Measurements from ENCODE around the gene FOLR1. TPM values are rescaled to one million over a fixed set of nuclear protein-coding genes. Genes with fewer than 3 reads are reported as not detected.

FOLR1 gene
- polyA plus RNA-seq, 4 donors, result 44.9 to 64.6 (median 53.2) TPM

DNA sequence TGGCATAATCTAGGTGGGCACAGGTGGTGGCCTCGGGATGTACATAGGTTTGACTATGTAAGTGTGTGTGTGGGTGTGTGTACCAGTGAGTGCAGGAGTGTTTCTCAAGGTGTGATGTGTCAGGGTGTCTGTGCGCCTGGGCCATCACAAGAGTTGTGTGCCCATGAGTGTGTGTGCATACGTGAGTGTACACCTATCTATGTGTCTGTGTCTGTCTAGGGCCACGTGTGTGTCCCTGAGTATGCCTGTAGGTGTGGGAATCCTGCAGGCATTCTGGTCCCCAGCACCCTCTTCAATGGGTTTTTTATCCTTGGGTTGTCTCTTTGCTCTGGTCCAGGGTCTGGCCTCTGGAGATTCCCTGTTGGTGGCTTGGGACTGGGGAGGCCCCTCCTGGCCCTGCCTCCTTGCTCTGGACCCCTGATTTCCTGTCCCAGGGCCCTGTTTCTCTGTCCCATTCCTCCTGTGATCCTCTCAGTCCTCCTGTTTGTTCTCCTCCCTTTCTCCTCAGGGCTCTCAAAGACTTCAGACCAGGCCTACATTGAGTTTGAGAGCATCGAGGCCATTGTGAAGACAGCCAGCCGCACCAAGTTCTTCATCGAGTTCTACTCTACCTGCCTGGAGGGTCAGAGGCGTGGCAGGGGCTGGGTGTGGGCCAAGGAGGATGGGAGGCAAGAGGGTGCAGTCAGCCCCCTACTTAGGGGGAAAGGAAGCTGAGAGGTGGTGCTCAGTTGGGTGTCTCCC, 42.0 kb downstream of the FOLR1 start:
- DNase-seq (ENCODE audit: low read depth in 4 of 4, low spot score in 3 of 4), result no peak

DNA sequence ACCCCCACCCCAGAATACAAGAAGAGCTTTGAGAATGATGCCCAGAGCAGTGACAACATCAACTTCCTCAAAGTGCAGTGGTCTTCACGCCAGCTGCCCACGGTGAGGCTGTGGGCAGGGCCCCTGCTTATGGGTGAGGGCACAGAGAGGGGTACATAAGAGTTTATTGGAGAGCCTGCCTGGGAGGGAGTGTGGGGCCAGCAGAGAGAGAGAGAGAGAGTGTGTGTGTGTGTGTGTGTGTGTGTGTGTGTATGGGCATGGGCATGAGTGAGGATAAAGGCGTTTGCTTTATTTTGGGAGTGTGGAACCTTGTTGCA, 42.5 kb downstream of the FOLR1 start:
- DNase-seq (ENCODE audit: low read depth in 4 of 4, low spot score in 3 of 4), result no peak

DNA sequence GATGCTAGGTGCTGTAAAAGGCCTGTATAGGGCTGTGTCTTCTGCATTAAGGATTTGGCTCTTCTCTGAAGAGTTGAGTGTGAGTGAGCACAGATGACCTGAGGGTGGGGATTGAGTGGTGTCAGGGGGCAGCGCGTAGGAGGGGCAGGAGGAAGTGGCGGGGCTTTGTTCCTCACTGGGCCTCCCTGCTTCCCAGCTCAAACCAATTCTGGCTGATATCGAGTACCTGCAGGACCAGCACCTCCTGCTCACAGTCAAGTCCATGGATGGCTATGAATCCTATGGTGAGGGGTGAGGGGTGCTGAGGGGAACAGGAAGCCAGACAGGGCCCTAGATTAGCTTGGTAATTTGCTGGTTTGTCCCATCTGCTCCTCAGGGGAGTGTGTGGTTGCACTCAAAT, 43.0 kb downstream of the FOLR1 start:
- DNase-seq (ENCODE audit: low read depth in 4 of 4, low spot score in 3 of 4), result no peak

DNA sequence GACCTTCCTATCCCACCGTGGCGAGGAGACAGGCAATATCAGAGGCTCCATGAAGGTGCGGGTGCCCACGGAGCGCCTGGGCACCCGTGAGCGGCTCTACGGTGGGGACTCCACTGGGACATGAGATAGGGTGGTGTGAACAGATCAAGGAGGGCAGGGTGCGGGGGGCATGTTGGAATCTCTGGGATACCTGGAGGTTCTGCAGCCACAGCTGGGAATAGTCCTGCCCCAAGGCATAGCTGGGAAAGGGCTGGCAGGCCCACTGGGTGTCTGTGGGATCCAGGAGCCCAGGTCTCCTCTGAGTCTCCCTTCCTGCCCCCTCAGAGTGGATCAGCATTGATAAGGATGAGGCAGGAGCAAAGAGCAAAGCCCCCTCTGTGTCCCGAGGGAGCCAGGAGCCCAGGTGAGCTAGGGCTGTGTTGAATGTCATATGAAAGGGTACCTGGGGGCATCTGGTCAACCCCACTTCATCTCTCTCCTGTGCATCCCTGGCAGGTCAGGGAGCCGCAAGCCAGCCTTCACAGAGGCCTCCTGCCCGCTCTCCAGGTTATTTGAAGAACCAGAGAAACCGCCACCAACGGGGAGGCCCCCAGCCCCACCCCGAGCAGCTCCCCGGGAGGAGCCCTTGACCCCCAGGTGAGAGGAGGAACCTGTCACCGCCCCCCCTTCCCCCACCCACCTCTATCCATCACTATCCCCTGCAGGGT, 43.6 kb downstream of the FOLR1 start:
- DNase-seq (ENCODE audit: low read depth in 4 of 4, low spot score in 3 of 4), result no peak

DNA sequence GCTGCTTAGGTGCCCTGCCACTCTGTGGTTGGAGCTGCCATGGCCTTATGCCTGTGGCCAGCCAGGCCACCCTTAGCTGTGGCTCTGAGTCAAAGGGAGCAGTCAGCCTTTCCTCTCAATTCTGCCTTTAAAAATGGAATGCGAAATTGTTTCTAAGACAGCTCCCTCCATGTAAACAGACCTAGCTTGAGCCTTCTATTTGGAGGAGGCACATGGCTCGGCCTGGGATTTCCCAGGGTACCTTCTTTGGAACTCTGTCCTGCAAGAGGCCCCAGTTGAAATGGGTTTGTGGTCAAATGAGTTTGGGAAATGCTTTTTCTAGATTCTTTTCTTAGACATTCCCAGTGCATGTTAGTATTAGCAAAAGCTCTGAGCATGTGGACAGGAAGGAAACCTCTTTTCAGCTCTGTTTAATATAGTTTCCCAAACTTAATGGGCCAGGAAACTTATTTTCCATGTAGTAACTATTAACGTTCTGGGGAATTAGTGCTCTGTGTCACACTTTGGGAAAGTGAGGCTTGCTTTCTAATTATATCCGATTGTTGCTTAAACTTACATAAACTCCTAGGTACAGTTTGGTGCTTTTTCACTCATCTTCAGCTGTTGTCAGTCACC, 44.2 kb downstream of the FOLR1 start:
- DNase-seq (ENCODE audit: low read depth in 4 of 4, low spot score in 3 of 4), result no peak

DNA sequence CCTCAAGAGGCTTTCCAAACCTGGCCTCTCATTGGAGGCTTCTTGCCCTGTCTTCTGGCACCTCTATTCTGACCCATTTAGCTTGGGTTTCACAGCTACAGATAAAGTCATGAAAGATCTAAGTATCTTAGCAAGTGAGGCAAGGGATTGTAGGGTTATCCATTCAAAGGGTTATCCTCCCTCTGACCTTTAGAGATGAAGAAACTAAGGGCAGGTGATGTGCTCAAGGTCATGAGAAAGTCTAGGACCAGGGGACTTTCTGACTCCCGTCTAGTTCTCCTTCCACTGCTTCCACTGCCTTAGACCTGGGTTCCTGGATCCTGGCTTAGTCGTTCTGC, 44.8 kb downstream of the FOLR1 start:
- DNase-seq (ENCODE audit: low read depth in 4 of 4, low spot score in 3 of 4), result no peak

DNA sequence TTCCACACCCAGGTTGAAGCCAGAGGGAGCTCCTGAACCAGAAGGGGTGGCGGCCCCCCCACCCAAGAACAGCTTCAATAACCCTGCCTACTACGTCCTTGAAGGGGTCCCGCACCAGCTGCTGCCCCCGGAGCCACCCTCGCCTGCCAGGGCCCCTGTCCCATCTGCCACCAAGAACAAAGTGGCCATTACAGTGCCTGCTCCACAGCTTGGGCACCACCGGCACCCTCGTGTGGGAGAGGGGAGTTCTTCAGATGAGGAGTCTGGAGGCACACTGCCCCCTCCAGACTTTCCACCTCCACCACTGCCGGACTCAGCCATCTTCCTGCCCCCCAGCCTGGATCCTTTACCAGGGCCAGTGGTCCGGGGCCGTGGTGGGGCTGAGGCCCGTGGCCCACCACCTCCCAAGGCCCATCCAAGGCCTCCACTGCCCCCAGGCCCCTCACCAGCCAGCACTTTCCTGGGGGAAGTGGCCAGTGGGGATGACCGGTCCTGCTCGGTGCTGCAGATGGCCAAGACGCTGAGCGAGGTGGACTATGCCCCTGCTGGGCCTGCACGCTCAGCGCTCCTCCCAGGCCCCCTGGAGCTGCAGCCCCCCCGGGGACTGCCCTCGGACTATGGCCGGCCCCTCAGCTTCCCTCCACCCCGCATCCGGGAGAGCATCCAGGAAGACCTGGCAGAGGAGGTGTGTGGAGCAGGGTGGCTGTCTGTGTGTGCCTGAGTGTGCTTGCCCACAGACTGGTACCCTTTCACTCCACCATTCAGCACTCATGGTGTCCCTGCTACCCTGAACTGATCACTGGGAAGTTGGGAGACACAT, 45.4 kb downstream of the FOLR1 start:
- no peak for DNase-seq (ENCODE audit: low read depth in 4 of 4, low spot score in 3 of 4)

DNA sequence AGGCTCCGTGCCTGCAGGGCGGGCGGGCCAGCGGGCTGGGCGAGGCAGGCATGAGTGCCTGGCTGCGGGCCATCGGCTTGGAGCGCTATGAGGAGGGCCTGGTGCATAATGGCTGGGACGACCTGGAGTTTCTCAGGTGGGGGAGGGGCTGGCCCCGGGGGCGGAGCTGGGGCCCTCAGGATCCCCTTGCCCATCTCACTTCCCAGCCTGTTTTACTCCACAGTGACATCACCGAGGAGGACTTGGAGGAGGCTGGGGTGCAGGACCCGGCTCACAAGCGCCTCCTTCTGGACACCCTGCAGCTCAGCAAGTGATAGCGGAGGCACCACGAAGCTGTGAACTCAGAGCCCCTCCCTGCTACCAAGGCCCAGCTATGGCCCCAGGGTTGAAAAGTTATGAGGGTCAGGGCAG, 46.1 kb downstream of the FOLR1 start:
- DNase-seq (ENCODE audit: low read depth in 4 of 4, low spot score in 3 of 4), result no peak

DNA sequence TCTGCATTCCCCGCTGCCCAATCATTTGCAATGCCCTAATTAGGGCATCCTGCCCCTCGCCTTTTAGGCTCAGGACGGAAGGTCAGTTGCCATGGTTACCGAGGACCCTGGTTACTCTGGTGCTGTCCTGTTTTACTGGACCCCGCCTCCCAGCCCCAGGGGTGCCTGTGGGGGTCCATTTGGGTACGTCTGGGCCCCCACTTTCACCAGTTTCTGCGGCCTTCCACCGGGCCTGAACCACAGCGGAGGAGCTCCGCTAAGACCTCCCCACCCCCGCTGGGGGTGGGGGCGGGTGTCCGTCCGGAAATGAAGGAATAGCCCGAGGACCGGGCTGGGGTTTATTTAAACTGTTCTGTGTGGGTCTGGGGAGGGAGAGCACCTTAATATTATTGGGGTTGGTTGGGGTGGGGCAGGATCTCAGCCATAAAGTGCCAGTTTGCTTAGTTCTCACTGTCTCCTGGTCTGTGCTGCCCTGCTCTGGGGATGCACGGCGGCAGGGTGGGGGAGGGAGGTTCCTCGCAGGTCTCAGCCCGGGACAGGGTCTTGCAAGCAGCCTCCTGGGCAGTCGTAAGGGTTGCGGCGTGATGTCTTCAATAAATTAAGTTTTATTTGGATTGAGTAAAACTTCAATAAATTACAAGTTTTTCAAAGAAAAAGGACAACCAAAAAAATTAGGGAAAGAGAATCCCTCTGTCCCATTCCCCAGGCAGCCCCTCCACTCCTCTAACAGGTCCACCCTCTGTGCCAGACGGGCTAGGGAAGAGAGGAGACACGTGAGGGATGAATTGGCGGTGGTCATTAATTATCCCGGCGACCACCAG, 46.8 kb downstream of the FOLR1 start:
- no peak for DNase-seq (ENCODE audit: low read depth in 4 of 4, low spot score in 3 of 4)

DNA sequence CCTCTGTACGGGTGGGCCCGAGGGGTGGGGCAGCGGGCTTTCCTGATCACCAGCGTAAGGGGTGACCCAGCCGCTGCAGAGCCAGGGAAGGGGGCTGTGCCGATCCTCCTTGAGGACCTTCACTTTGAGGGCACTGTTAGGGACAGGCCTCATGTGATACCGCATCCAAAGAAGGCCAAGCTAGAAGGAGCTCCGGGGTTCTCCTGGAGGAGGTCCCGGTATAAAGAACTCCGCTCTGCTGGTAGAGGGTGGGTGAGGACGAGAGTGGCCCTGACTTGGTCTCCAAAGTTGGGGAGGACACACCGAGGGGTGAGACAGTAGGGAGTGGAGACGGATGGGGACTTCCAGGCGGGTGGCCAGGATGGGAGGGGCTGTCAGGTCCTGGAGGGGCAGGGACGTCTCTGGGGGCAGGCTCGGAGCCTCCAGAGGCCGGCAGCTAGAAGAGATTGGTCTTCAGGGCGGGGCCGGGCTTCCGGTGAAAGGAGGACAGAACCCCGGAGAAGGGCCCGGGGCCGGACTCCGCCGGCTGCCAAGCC, 47.4 kb downstream of the FOLR1 start:
- DNase-seq (ENCODE audit: low read depth in 4 of 4, low spot score in 3 of 4), result no peak

DNA sequence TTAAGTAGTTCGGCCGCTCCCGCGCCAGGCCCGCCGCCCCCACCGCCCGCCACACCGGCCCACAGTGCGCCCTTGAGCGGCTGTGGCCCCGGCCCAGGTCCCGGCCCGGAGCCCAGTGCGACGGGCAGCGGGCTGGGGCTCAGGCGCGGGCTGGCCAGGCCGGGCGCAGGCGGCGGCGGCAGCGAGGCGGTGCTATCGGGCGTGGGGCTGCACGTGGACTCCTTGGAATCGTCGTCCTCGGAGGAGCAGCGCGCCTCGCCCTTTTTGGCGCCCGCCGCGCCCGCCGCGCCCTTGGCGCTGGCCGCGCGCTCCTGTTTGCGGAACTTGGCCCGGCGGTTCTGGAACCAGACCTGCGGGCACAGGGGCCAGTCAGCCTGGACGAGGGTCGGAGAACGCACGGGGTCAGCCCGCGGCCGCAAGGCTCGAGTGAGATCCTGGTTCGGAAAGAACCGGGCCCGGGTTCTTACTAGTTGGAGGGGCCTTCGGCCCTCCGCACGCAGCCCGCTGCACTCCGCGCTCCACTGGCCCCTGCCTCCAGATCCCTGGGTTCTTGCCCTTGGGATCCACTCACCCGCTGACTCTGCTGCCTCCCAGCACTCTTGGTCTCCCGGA, 48.0 kb downstream of the FOLR1 start:
- DNase-seq (ENCODE audit: low read depth in 4 of 4, low spot score in 3 of 4), result no peak

DNA sequence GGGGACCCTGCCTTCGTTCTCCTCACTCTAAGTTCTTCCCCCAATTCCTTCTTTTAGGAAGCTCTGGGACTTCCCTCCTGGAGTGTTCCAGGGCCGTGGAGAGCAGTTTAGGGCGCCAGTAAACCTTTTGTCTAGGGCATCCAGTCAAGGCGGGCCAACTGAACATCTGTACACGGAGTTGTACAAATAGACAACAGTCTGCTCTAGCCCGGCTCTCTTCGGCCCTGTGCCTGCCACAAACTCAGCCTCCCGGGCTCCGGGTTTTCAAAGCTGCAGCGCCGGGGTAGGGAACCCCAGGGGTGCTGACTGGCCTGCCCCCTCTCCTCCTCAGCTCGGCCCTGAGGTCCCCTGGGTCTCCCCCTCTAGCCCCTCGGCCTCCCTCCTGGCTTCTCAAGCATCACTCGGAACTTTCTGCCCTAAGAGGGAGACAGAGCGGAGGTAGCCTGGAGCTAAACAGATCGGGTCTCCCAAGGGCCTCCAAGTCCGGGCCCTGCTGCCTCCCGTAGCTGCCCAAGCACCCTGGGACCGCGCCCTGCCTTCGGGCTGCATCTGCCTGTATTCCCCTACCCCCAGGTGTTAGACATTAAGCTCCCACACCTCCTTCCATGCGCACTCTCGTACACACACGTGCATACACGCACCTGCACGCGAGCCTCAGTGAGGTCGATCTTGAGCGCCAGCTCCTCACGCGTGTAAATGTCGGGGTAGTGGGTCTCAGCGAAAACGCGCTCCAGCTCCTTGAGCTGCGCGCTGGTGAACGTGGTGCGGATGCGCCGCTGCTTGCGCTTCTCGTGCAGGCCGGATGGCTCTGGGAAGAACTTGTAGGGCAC, 48.7 kb downstream of the FOLR1 start:
- no peak for DNase-seq (ENCODE audit: low read depth in 4 of 4, low spot score in 3 of 4)

DNA sequence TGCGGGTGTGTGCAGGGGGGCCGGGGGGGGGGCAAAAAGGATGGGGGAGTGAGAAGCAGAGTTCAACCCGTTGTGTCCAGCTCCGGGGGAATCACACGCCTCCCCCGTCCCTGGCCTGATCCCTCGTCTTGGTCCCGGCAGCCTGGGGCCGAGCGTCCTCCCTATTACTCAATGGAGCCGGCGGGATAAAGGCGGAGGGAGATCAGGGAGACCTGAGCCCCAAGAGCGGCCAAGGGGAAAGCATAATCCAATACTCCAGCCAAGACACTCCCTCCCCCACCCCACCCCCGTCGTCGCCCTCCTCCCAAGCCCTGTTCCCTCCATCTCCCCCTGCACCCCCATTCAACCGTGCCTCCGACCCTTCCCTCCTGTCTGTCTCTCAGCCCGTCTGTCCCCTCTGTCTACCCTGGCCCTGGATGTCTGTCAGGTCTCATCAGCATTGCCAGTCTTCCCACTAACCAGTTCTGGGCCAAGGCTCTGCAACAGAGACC, 49.4 kb downstream of the FOLR1 start:
- no peak for DNase-seq (ENCODE audit: low read depth in 4 of 4, low spot score in 3 of 4)

DNA sequence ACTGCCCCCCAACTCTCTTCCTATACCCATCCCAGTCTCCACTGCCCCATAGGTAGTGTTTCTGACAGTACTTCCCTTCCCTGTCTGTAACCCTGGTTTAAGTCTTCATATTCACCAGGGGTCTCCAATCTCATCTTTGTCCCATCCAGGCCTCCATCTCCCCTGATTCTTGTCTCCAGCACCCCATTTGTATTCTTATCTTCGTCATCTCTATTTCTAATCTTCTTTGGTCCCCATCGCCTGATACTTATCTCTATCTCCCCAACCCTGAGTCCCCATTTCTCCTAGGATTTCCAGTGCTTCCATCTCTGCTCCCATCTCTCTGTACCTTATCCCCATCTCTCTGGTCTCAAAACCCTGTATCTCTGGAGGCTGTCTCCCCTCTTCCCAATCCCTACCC, 50.2 kb downstream of the FOLR1 start:
- no peak for DNase-seq (ENCODE audit: low read depth in 4 of 4, low spot score in 3 of 4)

DNA sequence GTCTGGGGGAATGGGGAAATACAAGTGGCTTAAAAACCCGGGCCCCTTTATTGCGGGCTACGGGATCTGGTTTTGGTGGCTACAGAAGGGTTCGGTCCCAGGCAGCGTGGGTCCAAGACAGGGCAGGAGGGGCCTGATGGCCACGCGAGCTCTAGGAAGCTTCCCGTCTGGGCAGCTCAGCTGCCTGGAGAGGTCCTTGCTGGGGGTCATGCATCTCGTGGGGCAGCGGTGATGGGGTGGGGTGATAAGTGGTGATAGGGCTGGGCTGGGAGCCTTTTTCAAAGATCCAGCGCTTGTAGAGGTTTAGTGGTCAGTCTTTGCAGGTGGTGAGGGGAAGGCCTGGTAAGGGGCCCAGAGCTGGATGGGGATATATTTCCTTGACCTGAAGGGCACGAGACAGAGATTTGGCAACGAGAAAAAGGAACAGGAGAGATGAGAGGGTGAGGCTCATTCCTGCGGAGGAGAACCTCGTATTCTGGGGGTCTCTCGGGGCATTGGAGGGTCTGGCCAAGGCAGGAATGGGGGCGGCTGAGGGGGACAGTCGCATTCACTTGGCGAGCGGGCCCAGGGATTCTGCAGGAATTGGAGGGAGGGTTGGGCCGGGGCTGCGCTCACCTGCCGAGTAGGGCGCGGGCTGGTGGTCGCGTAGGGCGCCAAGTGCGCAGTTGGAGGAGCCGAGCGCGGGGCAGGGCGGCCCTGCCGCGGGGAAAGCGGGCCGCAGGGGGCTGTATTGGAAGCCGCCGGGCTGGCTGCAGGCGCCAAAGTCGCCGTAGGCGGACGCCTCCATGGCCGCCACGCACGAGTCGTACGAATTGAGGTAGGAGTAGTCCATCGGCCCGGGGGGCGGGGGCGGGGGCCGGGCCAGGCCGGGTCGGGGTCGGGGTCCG, 51.5 kb downstream of the FOLR1 start:
- no peak for DNase-seq (ENCODE audit: low read depth in 4 of 4, low spot score in 3 of 4)

DNA sequence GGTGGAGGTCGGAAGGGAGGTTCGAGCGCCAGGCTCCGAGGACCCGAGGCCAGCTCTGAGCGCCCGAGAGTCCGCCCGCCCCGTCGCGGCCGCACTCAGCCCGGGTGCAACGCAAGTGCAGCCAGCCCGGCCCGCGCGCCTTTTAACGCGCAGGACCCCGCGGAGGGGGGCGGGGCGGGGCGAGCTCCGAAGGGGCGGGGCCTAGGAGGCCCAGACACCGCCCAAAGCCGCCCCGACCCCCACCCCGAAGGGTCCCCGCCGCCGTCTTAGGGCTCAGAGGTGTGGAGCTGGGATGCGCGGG, 52.1 kb downstream of the FOLR1 start, which contains the start of gene PHOX2A:
Gene PHOX2A, minus strand, starts transcription at position 117 of the 301 bp plus-strand sequence. CDS start 172 bp downstream, outside the sequence.
- DNase-seq (ENCODE audit: low read depth in 4 of 4, low spot score in 3 of 4), result no peak

DNA sequence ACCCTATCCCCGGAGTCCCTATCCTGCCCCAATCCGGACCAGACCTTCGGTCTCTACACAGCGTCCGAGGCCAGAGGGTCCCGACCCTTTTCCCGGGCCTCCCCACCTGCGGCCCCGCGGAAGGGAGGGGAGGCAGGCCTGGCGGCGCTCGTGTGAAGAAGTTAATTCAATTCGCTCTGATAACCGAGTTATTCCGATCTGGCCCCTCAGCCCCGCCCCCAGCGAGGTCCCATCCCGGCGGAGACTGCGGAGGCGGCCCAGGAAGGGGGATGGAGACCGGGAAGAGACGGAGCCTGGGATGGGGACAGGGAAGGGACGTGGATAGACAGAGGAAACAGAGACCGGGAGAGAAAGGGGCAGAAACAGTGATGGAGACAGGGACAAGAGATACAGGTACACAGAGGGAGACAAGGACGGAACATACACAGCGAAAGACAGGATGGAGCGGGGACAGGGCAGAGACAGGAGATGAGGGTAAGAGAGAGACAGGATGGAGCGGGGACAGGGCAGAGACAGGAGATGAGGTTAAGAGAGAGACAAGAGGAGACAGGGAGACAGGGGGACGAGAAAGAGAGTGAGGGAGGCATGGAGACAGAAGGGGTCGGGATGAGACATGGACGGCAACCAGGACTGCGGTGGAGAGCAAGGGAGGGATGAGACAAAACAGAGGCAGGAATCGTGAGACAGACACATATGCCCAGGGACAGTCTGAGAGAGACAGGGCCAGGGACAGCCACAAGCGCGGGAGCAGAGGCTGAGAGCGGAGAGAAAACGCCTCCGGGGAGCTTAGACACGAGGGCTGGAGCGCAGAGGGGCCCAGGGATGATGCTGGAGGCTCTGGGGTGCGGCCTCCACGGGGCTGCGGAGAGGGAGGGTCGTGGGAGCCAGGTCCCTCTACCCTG, 52.7 kb downstream of the FOLR1 start:
- no peak for DNase-seq (ENCODE audit: low read depth in 4 of 4, low spot score in 3 of 4)
